IMR-90 (cell line): ENCODE measurements around the gene RNF212B. TPM values are rescaled to one million over a fixed set of nuclear protein-coding genes. Genes with fewer than 3 reads are reported as not detected.

Source experiments
- ATAC-seq: fragments of 200-7000 bp; cut with Tn5 transposase; 2 replicates; pipeline ENCODE4 v1.9.1; 2020; ENCODE audit warnings: low read depth, mild to moderate bottlenecking, moderate library complexity
- BruUV-seq: library from RNA; stranded (reverse); fragments of 400-500 nt; replicated peaks from 2 replicates; lab custom pipeline; 2021; lab: Mats Ljungman, UMichigan
- CTCF ChIA-PET: fragments of 300-600 bp; formaldehyde crosslinking; extraction: SDS; loops from one replicate; lab custom pipeline; 2021; ENCODE audit warnings: antibody characterized with exemption; lab: Yijun Ruan, JAX
- POLR2A ChIA-PET: fragments of 300-600 bp; sonication (Branson Sonifier 250); formaldehyde crosslinking; loops from one replicate; lab custom pipeline; 2022; ENCODE audit warnings: antibody characterized with exemption; ENCODE audit not compliant: unreplicated experiment; lab: Charles Lee
- DNase-seq: peaks from one replicate; pipeline ENCODE4 v3.0.0; 2013
- H2AFZ ChIP-seq: replicated peaks from 2 replicates; pipeline ENCODE3; 2013; ENCODE audit warnings: low read length, mild to moderate bottlenecking; ENCODE audit not compliant: poor library complexity
- H2AK5ac ChIP-seq: 2 replicates; pipeline ENCODE4 v1.6.1; 2013; ENCODE audit warnings: low read depth, low read length, inconsistent platforms
- H2AK9ac ChIP-seq: replicated peaks from 2 replicates; pipeline ENCODE3; 2013; ENCODE audit warnings: mild to moderate bottlenecking, low read depth, low read length, moderate library complexity; ENCODE audit not compliant: poor library complexity
- H2BK120ac ChIP-seq: 2 replicates; pipeline ENCODE4 v1.6.1; 2013; ENCODE audit warnings: low read depth, low read length, inconsistent platforms
- H2BK15ac ChIP-seq: 3 replicates; pipeline ENCODE4 v1.6.1; 2013; ENCODE audit warnings: low read depth, low read length, inconsistent platforms
- H2BK20ac ChIP-seq: 2 replicates; pipeline ENCODE4 v1.6.1; 2013; ENCODE audit warnings: low read depth, mild to moderate bottlenecking, inconsistent platforms, low read length, moderate library complexity
- H2BK5ac ChIP-seq: 2 replicates; pipeline ENCODE4 v1.6.1; 2013; ENCODE audit warnings: mild to moderate bottlenecking, low read depth, low read length, inconsistent platforms; ENCODE audit not compliant: poor library complexity, severe bottlenecking
- H3K14ac ChIP-seq: replicated peaks from 2 replicates; pipeline ENCODE4 v1.6.1; 2013; ENCODE audit warnings: low read depth, low read length, inconsistent platforms
- H3K18ac ChIP-seq: 2 replicates; pipeline ENCODE4 v1.6.1; 2013; ENCODE audit warnings: low read depth, low read length, control low read depth
- H3K23ac ChIP-seq: 2 replicates; pipeline ENCODE4 v1.6.1; 2013; ENCODE audit warnings: low read depth, low read length, inconsistent platforms
- H3K27ac ChIP-seq: 2 replicates; pipeline ENCODE4 v1.5.1; 2013; ENCODE audit warnings: mild to moderate bottlenecking, control low read depth, low read length; ENCODE audit not compliant: insufficient read depth
- H3K27me3 ChIP-seq: 2 replicates; pipeline ENCODE4 v1.6.1; 2013; ENCODE audit warnings: low read length; ENCODE audit not compliant: control insufficient read depth, insufficient read depth
- H3K36me3 ChIP-seq: 2 replicates; pipeline ENCODE4 v1.6.1; 2013; ENCODE audit warnings: low read length, mixed read lengths; ENCODE audit not compliant: control insufficient read depth, insufficient read depth
- H3K4ac ChIP-seq: 2 replicates; pipeline ENCODE4 v1.6.1; 2013; ENCODE audit warnings: low read depth, low read length, inconsistent platforms
- H3K4me1 ChIP-seq: 2 replicates; pipeline ENCODE4 v1.6.1; 2013; ENCODE audit warnings: low read length, mixed read lengths; ENCODE audit not compliant: control insufficient read depth, insufficient read depth
- H3K4me2 ChIP-seq: 2 replicates; pipeline ENCODE4 v1.6.1; 2013; ENCODE audit warnings: low read depth, mild to moderate bottlenecking, control low read depth, low read length, moderate library complexity
- H3K4me3 ChIP-seq: 2 replicates; pipeline ENCODE4 v1.5.1; 2013; ENCODE audit warnings: low read depth, mild to moderate bottlenecking, control low read depth, low read length, moderate library complexity; ENCODE audit not compliant: insufficient read depth
- H3K56ac ChIP-seq: 2 replicates; pipeline ENCODE4 v1.6.1; 2013; ENCODE audit warnings: low read length, inconsistent platforms; ENCODE audit not compliant: insufficient read depth; ENCODE audit errors: extremely low read depth
- H3K79me1 ChIP-seq, 2 experiments: 2 replicates each; pipeline ENCODE4 v1.6.1; 2013; ENCODE audit warnings: low read length in 2 of 2, inconsistent platforms in 1 of 2, low read depth in 1 of 2
- H3K9ac ChIP-seq: 2 replicates; pipeline ENCODE4 v1.6.1; 2013; ENCODE audit warnings: low read depth, low read length, control low read depth
- H3K9me1 ChIP-seq: 2 replicates; pipeline ENCODE4 v1.6.1; 2013; ENCODE audit warnings: low read length, inconsistent platforms; ENCODE audit not compliant: insufficient read depth
- H3K9me3 ChIP-seq: 2 replicates; pipeline ENCODE4 v1.6.1; 2013; ENCODE audit warnings: low read length; ENCODE audit not compliant: control insufficient read depth, insufficient read depth
- H4K20me1 ChIP-seq: 2 replicates; pipeline ENCODE4 v1.6.1; 2013; ENCODE audit warnings: low read length, inconsistent platforms; ENCODE audit not compliant: insufficient read depth
- H4K5ac ChIP-seq: 2 replicates; pipeline ENCODE4 v1.6.1; 2013; ENCODE audit warnings: mild to moderate bottlenecking, low read depth, low read length, control low read depth
- H4K8ac ChIP-seq, 2 experiments: 2 replicates each; pipeline ENCODE4 v1.6.1; 2013; ENCODE audit warnings: low read depth in 2 of 2, low read length in 2 of 2, control low read depth in 1 of 2, inconsistent platforms in 1 of 2
- H4K91ac ChIP-seq: 2 replicates; pipeline ENCODE4 v1.6.1; 2013; ENCODE audit warnings: low read depth, low read length, inconsistent platforms; ENCODE audit not compliant: insufficient read depth
- BHLHE40 ChIP-seq: fragments of 150-350 bp; IDR thresholded peaks from 2 replicates; pipeline ENCODE4 v1.6.1; 2016; ENCODE audit warnings: mild to moderate bottlenecking, low read depth, low read length
- CHD1 ChIP-seq: IDR thresholded peaks from 2 replicates; pipeline ENCODE4 v1.6.1; 2012; ENCODE audit warnings: low read depth, low read length, improper control_type of control experiment
- ELK1 ChIP-seq: fragments of 150-350 bp; IDR thresholded peaks from 2 replicates; pipeline ENCODE4 v1.6.1; 2016; ENCODE audit warnings: low read depth, mild to moderate bottlenecking, low read length, moderate library complexity, borderline replicate concordance
- FOS ChIP-seq: fragments of 150-350 bp; IDR thresholded peaks from 2 replicates; pipeline ENCODE4 v1.6.1; 2016; ENCODE audit warnings: low read depth, low read length
- MXI1 ChIP-seq: IDR thresholded peaks from 2 replicates; pipeline ENCODE4 v1.6.1; 2012; ENCODE audit warnings: low read depth, mild to moderate bottlenecking, low read length, moderate library complexity, borderline replicate concordance
- POLR2A ChIP-seq: IDR thresholded peaks from 2 replicates; pipeline ENCODE4 v1.6.1; 2012; ENCODE audit warnings: mild to moderate bottlenecking, low read depth, low read length
- RCOR1 ChIP-seq: IDR thresholded peaks from 2 replicates; pipeline ENCODE4 v1.6.1; 2012; ENCODE audit warnings: mild to moderate bottlenecking, low read length, improper control_type of control experiment; ENCODE audit not compliant: insufficient replicate concordance
- WGBS, 2 experiments: methylation state at CpG; one replicate each; pipeline versions ENCODE4 v1.1.5 to v1.1.7; 2013; ENCODE audit warnings: missing lambda C conversion rate in 2 of 2; ENCODE audit not compliant: insufficient read length in 1 of 2; ENCODE audit errors: extremely low coverage in 2 of 2; 5-methylcytosine and 5-hydroxymethylcytosine counted together
- dilution Hi-C: fragments of 300-500 bp; cut with HindIII; formaldehyde crosslinking; loops from one replicate; pipeline ENCODE4 v1.14.3; 2018; ENCODE audit warnings: low sequenced_read_pairs; ENCODE audit not compliant: unreplicated experiment
- in situ Hi-C: fragments of 300-500 bp; cut with MboI; formaldehyde crosslinking; loops from 3 replicates; pipeline ENCODE4 v1.14.3; 2019; ENCODE audit warnings: low sequenced_read_pairs, inconsistent platforms, mixed read lengths
- intact Hi-C: fragments of 100-400 bp; cut with micrococcal nuclease; formaldehyde crosslinking; loops from 2 replicates; pipeline ENCODE4 v1.10.0; 2022
- polyA plus RNA-seq, 3 experiments: library from polyadenylated mRNA; depleted of rRNA; stranded (reverse); fragments of >200 nt; gene quantifications; 2 replicates each; pipeline ENCODE4 v1.2.3, GENCODE V29; 2012; ENCODE audit warnings: low replicate concordance in 1 of 3
- total RNA-seq: library from RNA; depleted of rRNA; stranded (reverse); fragments of >200 nt; gene quantifications from 2 replicates; pipeline ENCODE4 v1.2.3, GENCODE V29; 2012

RNF212B gene
- total and polyA plus RNA-seq, 2 of the 4 experiments (the other 2 are of a cell fraction), result not detected

- no peak overlapping the region for H2BK120ac ChIP-seq
- H4K20me1 ChIP-seq, result peaks cover 16% of the 10 kb centered on the region; the same call in 1 of the 2 replicates
- H3K9me1 ChIP-seq, result no peaks in the 10 kb centered on the region
- H2BK20ac ChIP-seq, result no peak overlapping the region
- H2AK5ac ChIP-seq, result peak overlapping the region; percentile 96
- TF ChIP-seq POLR2A, result peak; percentile 82
- no peak for TF ChIP-seq MXI1
- peak; percentile 40; the same call in 1 of the 2 replicates for TF ChIP-seq BHLHE40
- no peak for TF ChIP-seq CHD1
- no peak for TF ChIP-seq FOS
- TF ChIP-seq RCOR1, result no peak
- no peak for TF ChIP-seq ELK1
- peak overlapping the region; percentile 90 for H2AFZ ChIP-seq
- ChIA-PET CTCF (interaction anchor here (1.0 to 1.9 kb wide), 3 partner anchors 21 to 58 kb away, joined by 4 to 7 read pairs (median 5); no protein-coding TSS in a partner anchor), POLR2A (interaction anchor here (0.6 to 1.3 kb wide), 4 partner anchors 15 to 51 kb away, joined by 3 to 9 read pairs (median 5); partner anchors contain the start of gene BCL2L2)
- peak overlapping the region; percentile 82 for H3K4me2 ChIP-seq
- in situ Hi-C loops, result loop anchor here (10.0 to 25.0 kb wide), 5 partner anchors 53 to 1115 kb away; partner anchors contain the start of genes CBLN3, CMTM5, EMC9 and FITM1
- peak overlapping the region; percentile 98 for H3K14ac ChIP-seq
- H3K56ac ChIP-seq, result peak overlapping the region; percentile 91
- peak; percentile 55 for ATAC-seq
- H4K5ac ChIP-seq, result peak overlapping the region; percentile 88
- H3K4me1 ChIP-seq, result peaks cover 6% of the 10 kb centered on the region; the same call in 1 of the 2 replicates
- peak overlapping the region; percentile 87 for H4K91ac ChIP-seq
- H3K27ac ChIP-seq, result peak overlapping the region; percentile 88
- BruUV-seq, result no TSS peak
- peak overlapping the region; percentile 98 for H3K9ac ChIP-seq
- DNase-seq, result peak; percentile 54
- H3K23ac ChIP-seq, result peak overlapping the region; percentile 98
- H4K8ac ChIP-seq, result peak overlapping the region; percentile 34 to 83
- H3K79me1 ChIP-seq, result peaks cover 22 to 45% of the 10 kb centered on the region in 2 experiments
- H3K18ac ChIP-seq, result peak overlapping the region; percentile 55
- intact Hi-C loops, result loop anchor here (1.0 kb wide), 1 partner anchor 36 kb away; the partner anchor contains the start of gene HOMEZ
- no peaks in the 10 kb centered on the region for H3K9me3 ChIP-seq
- H2BK5ac ChIP-seq, result peak overlapping the region; percentile 91
- H3K27me3 ChIP-seq, result no peaks in the 10 kb centered on the region
- no peak overlapping the region for H2BK15ac ChIP-seq
- peak overlapping the region; percentile 93 for H3K4ac ChIP-seq
- H3K4me3 ChIP-seq, result peak overlapping the region; percentile 99
- peaks cover 29% of the 10 kb centered on the region for H3K36me3 ChIP-seq
- 0% methylated on average over 14 of the region's 64 CpGs; no CpG with 5 or more reads in 1 of the 2 experiments for WGBS, 2 experiments
- dilution Hi-C loops, result no loop called here
- peak overlapping the region; percentile 98 for H2AK9ac ChIP-seq
These were observed 84.1 kb downstream of the RNF212B start for GRCh38 chr14:23321572-23322547.
